ENCODE measurements around the gene RSPH4A.

Gene RSPH4A

DNA sequence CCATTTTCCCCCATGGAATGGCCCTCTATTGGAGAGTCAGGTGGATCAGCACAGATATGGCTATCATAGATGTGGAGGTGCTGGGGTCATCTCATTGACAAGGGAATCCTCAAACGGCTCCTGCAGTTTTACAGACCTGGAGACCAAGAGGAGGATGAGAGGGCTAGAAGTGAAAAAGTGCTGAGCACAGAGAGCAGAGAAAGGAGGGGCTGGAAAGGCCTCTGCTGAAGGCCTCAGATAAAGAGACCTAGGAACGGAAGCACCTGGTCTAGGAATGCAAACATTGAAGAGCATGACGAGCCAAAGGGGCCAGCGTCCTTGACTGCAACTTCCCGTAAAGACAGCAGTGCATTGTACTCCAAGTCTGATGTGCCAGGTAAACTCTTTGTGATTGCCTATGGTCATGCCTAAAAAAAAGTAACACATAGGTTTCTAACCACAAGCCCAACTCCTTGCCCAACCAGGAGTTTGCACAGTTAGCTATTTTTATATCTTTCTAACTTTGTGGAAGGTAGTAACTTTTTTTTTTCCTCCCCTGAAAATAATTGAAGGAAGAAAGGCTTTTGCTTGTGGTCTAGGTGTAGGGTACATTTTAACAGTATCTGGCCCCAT lies 15.2 kb downstream of the RSPH4A start:
- H3K4me3 ChIP-seq (ENCODE audit: low read depth in 1 of 2, low read length in 1 of 2): no peak overlapping the region
- no peak for TF ChIP-seq CTCF (IDR thresholded peaks at IDR 0.05)
- no peaks in the 10 kb centered on the region for H3K9me3 ChIP-seq
- peaks cover 6% of the 10 kb centered on the region for H3K36me3 ChIP-seq
- H3K27me3 ChIP-seq: no peaks in the 10 kb centered on the region
- H3K4me1 ChIP-seq (ENCODE audit: control insufficient read depth in 1 of 2, insufficient read depth in 1 of 2, low read depth in 1 of 2, low read length in 1 of 2): peaks cover 29 to 44% of the 10 kb centered on the region in 2 experiments
- H3K27ac ChIP-seq: peak overlapping the region; percentile 62

DNA sequence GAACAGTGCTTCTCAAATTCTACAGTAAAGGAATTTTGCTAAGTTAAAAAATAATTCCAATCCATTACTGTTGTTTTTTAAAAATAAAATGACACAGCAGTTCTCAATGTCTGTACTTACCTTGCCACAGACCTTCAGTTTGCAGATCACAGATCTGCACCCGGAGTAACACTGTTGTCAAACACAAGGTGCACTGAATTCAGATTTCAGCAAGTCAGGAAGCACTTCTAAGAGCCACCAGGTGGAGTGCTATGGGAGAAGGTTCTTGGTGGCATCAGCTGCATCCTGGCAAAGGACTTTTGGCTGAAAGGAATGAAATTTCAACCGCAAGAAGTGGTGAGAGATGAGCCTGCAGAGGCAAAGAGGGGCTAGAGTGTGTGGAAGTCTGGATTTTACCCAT lies 17.4 kb downstream of the RSPH4A start:
- no peak for TF ChIP-seq CTCF (IDR thresholded peaks at IDR 0.05)
- Histone ChIP-seq H3K9me3 (no peaks in the 10 kb centered on the region), H3K36me3 (peaks cover 14% of the 10 kb centered on the region), H3K27me3 (no peaks in the 10 kb centered on the region), H3K27ac (no peak overlapping the region), H3K4me3 (ENCODE audit: low read depth in 1 of 2, low read length in 1 of 2) (no peak overlapping the region), H3K4me1 (ENCODE audit: control insufficient read depth in 1 of 2, insufficient read depth in 1 of 2, low read depth in 1 of 2, low read length in 1 of 2) (peaks cover 29 to 35% of the 10 kb centered on the region in 2 experiments)

GRCh38 chr6:116648156-116648555 lies 31.9 kb downstream of the RSPH4A start:
- Histone ChIP-seq H3K9me3 (no peaks in the 10 kb centered on the region), H3K4me1 (ENCODE audit: control insufficient read depth in 1 of 2, insufficient read depth in 1 of 2, low read depth in 1 of 2, low read length in 1 of 2) (peaks cover 18 to 26% of the 10 kb centered on the region in 2 experiments), H3K27me3 (no peaks in the 10 kb centered on the region), H3K36me3 (peaks cover 13% of the 10 kb centered on the region), H3K27ac (no peak overlapping the region), H3K4me3 (ENCODE audit: low read depth in 1 of 2, low read length in 1 of 2) (no peak overlapping the region)
- no peak for TF ChIP-seq CTCF (IDR thresholded peaks at IDR 0.05)

GRCh38 chr6:116649129-116649528 lies 32.9 kb downstream of the RSPH4A start:
- TF ChIP-seq CTCF (IDR thresholded peaks at IDR 0.05): no peak
- Histone ChIP-seq H3K27ac (no peak overlapping the region), H3K4me1 (ENCODE audit: control insufficient read depth in 1 of 2, insufficient read depth in 1 of 2, low read depth in 1 of 2, low read length in 1 of 2) (peaks cover 18 to 26% of the 10 kb centered on the region in 2 experiments), H3K36me3 (peaks cover 13% of the 10 kb centered on the region), H3K27me3 (no peaks in the 10 kb centered on the region), H3K9me3 (no peaks in the 10 kb centered on the region), H3K4me3 (ENCODE audit: low read depth in 1 of 2, low read length in 1 of 2) (no peak overlapping the region)

DNA sequence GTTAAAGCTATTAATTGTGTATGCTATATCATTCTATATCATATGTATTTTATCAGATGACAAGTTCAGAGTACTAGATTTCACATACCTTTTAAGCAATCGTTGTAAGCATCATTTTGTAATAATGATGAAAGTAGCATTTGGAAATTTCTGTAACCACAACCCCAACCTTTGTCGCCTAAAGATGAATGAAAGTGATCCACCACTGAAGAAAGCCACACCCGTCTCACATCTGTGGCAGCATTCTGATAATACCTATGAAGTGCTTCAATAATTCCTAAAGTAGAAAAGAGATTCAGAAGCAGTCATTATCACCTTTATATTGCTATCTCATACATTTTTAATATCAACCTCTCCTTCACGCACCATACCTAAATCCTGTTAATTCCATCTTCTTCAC lies 35.6 kb downstream of the RSPH4A start:
- peaks cover 18 to 26% of the 10 kb centered on the region in 2 experiments for H3K4me1 ChIP-seq (ENCODE audit: control insufficient read depth in 1 of 2, insufficient read depth in 1 of 2, low read depth in 1 of 2, low read length in 1 of 2)
- H3K9me3 ChIP-seq: no peaks in the 10 kb centered on the region
- no peak overlapping the region for H3K4me3 ChIP-seq (ENCODE audit: low read depth in 1 of 2, low read length in 1 of 2)
- no peak for TF ChIP-seq CTCF (IDR thresholded peaks at IDR 0.05)
- peak overlapping the region; percentile 64 for H3K27ac ChIP-seq
- no peaks in the 10 kb centered on the region for H3K27me3 ChIP-seq
- peaks cover 16% of the 10 kb centered on the region for H3K36me3 ChIP-seq
